Kidney epithelial cell (primary cell): ENCODE measurements around the gene TENM3. TPM values are rescaled to one million over a fixed set of nuclear protein-coding genes. Genes with fewer than 3 reads are reported as not detected.

Experiments used
- DNase-seq: peaks from one replicate; pipeline ENCODE4 v3.0.0-alpha.2; 2010; ENCODE audit warnings: low read depth
- H3K27me3 ChIP-seq: 2 replicates; pipeline ENCODE4 v1.6.0; 2011; ENCODE audit warnings: low read length; ENCODE audit not compliant: control insufficient read depth, insufficient read depth
- H3K36me3 ChIP-seq: 2 replicates; pipeline ENCODE4 v1.5.1; 2011; ENCODE audit warnings: low read length; ENCODE audit not compliant: control insufficient read depth, insufficient read depth
- H3K4me3 ChIP-seq: 2 replicates; pipeline ENCODE4 v1.5.1; 2011; ENCODE audit warnings: low read depth, mild to moderate bottlenecking, control low read depth, low read length
- total RNA-seq: library from RNA; depleted of rRNA; stranded (reverse); fragments of >200 nt; gene quantifications from 2 replicates; pipeline ENCODE4 v1.2.3, GENCODE V29; 2015
- TF ChIP-seq, protein P1 (sequence below): IDR thresholded peaks from 2 replicates; pipeline ENCODE4 v1.5.1; 2011; ENCODE audit warnings: mild to moderate bottlenecking, moderate library complexity, low read length, control low read depth, inconsistent platforms; ENCODE audit not compliant: insufficient read depth, poor library complexity, severe bottlenecking

TENM3 gene
- total RNA-seq, 1 donor from 2014 or later: 11.2 TPM

DNA sequence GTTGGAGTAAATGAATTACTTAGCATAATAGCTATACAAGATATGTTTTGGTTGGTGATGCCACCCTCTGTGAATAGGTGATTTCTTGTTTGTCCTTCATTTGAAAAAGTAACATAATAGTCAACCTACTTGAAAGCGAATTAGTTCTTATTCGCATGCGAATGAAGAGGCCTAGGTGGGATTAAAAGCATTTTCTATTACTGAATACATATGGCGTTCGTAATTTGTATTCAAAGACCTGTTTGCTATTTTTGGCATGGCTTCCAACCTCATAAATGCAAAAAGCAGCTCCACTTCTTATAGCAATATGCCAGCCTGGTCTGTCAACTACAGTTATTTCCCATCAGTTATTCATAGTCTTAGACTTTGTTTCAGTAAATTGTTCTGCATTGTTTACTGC lies 261.3 kb downstream of the TENM3 start:
- TF ChIP-seq, protein P1, sequence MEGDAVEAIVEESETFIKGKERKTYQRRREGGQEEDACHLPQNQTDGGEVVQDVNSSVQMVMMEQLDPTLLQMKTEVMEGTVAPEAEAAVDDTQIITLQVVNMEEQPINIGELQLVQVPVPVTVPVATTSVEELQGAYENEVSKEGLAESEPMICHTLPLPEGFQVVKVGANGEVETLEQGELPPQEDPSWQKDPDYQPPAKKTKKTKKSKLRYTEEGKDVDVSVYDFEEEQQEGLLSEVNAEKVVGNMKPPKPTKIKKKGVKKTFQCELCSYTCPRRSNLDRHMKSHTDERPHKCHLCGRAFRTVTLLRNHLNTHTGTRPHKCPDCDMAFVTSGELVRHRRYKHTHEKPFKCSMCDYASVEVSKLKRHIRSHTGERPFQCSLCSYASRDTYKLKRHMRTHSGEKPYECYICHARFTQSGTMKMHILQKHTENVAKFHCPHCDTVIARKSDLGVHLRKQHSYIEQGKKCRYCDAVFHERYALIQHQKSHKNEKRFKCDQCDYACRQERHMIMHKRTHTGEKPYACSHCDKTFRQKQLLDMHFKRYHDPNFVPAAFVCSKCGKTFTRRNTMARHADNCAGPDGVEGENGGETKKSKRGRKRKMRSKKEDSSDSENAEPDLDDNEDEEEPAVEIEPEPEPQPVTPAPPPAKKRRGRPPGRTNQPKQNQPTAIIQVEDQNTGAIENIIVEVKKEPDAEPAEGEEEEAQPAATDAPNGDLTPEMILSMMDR: no peak
- Histone ChIP-seq H3K27me3 (no peaks in the 10 kb centered on the region), H3K4me3 (no peak overlapping the region), H3K36me3 (no peaks in the 10 kb centered on the region)
- DNase-seq: no peak

DNA sequence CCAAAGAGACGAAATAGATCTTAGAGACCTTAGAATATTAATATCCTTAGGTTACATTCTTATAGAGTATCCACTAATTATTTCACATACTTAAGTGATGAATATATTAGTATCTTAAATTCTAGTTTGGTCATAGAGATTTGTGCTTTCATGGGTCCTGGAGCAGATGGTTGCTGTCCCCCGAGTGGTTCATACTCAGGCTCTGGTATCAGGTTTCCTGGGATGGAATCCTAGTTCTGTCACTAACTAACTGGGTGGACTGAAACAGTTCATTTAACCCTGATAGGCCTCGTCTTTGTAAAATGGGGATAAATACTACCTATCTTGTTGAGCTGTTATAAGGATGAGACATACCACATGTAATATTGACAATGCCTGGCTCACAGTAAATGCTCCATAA lies 264.6 kb downstream of the TENM3 start:
- no peak overlapping the region for H3K4me3 ChIP-seq
- TF ChIP-seq, protein P1: no peak
- no peaks in the 10 kb centered on the region for H3K27me3 ChIP-seq
- no peaks in the 10 kb centered on the region for H3K36me3 ChIP-seq
- DNase-seq: no peak

DNA sequence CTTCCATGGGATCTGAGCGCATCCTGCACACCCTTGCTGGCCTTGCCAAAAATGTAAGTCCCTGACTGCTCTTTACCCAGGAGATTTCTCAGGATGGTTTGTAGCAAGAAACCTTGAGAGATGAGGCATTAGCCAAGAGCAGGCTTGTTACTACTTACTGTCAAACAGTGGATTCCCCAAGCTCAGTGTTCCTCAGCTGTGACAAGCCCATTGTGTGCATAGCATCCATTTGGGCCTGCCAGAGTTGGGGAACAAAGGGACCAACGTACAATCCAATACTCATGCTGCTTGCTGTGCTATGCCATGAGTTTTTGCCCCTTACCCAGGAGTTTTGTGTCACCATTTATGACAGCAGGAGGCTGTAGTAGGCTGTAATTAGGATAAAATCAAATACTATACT lies 267.6 kb downstream of the TENM3 start:
- TF ChIP-seq, protein P1: no peak
- H3K4me3 ChIP-seq: no peak overlapping the region
- no peaks in the 10 kb centered on the region for H3K27me3 ChIP-seq

DNA sequence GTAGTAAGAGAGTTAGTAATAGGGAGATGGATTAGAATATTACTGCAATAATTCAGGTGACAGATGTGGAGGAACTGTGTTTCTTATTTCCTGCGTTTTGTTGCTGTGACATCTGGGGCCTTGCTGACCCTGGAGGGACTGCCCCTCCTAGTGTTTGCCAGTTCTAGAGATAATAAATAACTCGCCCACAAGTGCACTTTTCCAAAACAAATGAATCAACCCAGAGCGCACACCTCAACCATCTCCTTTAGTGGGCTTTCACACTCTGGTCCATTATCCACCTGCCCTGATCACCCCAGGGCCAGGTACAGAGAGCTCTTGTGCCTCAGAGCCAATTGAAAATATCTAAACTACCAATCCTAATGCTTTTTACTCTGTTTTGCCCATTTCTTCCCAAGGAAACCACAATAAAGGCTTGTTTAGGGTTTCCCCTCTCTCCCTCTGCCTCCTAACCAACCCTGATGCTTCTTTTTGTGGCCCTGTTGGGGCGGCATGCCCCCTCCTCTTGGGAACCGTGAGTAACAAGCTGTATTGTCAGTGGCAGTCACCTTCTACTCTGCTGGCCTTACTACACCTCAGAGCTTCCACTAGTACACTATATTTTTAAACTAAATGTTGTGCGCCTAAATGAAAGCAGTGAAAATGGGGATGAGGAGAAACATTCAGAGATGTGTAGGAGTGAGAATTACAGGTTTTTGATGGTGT lies 270.5 kb downstream of the TENM3 start:
- no peak for DNase-seq
- Histone ChIP-seq H3K27me3 (no peaks in the 10 kb centered on the region), H3K36me3 (no peaks in the 10 kb centered on the region), H3K4me3 (no peak overlapping the region)
- TF ChIP-seq, protein P1: no peak

More for the DNA sequence above, 267.6 kb downstream of the TENM3 start:
- H3K36me3 ChIP-seq: no peaks in the 10 kb centered on the region
- DNase-seq: no peak

DNA sequence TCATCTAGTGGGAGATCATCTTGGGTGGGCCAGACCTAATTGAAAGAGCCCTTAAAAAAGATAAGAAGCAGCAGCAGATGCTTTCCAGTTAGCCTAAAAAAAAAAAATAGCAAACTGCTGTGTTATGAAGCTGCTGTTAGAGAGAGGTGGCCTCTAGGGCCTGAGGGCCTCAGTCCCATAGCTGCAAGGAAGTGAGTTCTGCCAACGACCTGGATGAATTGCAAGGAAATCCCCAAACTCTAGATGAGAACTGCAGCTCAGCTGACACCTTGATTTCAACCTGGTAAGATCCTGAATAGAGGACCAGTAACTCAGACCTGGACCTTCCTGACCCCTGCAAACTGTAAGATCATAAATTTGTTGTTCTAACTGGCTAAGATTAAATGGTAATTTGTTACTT lies 275.2 kb downstream of the TENM3 start:
- Histone ChIP-seq H3K4me3 (no peak overlapping the region), H3K36me3 (no peaks in the 10 kb centered on the region), H3K27me3 (no peaks in the 10 kb centered on the region)
- TF ChIP-seq, protein P1: no peak
- DNase-seq: no peak

DNA sequence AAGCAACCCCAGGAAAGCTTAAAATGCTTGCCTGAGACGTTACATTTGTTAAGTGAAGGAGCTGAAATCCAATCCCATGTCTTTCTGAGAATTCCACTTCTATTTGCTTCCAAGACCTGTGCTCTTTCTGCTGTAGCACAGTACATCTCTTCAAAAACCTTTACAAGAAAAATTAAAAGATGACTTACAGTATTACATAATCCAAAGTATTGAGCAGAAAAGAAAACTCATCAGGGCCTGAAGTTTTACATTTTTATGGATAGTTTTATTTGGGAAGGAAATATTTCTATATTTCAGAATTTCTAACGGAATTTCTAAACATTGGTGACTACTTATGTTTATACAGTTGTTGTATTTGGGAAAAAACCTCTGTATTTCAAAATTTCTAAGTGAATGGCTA lies 276.3 kb downstream of the TENM3 start:
- TF ChIP-seq, protein P1: no peak

More for the DNA sequence above, 276.3 kb downstream of the TENM3 start:
- no peaks in the 10 kb centered on the region for H3K27me3 ChIP-seq
- no peak for DNase-seq
- H3K4me3 ChIP-seq: no peak overlapping the region
- no peaks in the 10 kb centered on the region for H3K36me3 ChIP-seq
